Right atrium auricular region (tissue), 2 donors: ENCODE data around the gene MAEA. TPM values are rescaled to one million over a fixed set of nuclear protein-coding genes. Genes with fewer than 3 reads are reported as not detected.

Experiments used
- DNase-seq: peaks from one replicate; pipeline ENCODE4 v3.0.0-alpha.2; 2019; ENCODE audit warnings: low spot score
- H3K27ac ChIP-seq, 2 donors: fragments of 200-600 bp; sonication (generic); 1 replicate in 1 of 2; 2 replicates in 1 of 2; pipeline ENCODE4 v1.5.1; 2016 to 2019
- H3K27me3 ChIP-seq, 2 donors: fragments of 200-600 bp; sonication (generic); one replicate each; pipeline versions ENCODE4 v1.5.1 to v1.6.0; 2017 to 2019
- H3K36me3 ChIP-seq: fragments of 200-600 bp; sonication (generic); one replicate; pipeline ENCODE4 v1.5.1; 2016
- H3K4me1 ChIP-seq, 2 donors: fragments of 200-600 bp; sonication (generic); one replicate each; pipeline versions ENCODE4 v1.5.1 to v1.6.0; 2017 to 2019
- H3K4me3 ChIP-seq, 2 donors: fragments of 200-600 bp; sonication (generic); 1 replicate in 1 of 2; 2 replicates in 1 of 2; pipeline ENCODE4 v1.5.1; 2017 to 2019; ENCODE audit warnings: mild to moderate bottlenecking in 1 of 2, moderate library complexity in 1 of 2
- H3K9me3 ChIP-seq, 2 donors: fragments of 200-600 bp; sonication (generic); one replicate each; pipeline ENCODE4 v1.5.1; 2019
- CTCF ChIP-seq, 2 donors: fragments of 200-600 bp; sonication (generic); IDR thresholded peaks; one replicate each; pipeline ENCODE4 v1.5.1; 2019; ENCODE audit warnings: antibody characterized with exemption in 2 of 2
- total RNA-seq, 2 donors: library from RNA; depleted of rRNA; stranded (reverse); fragments of >200 nt; gene quantifications; one replicate each; pipeline ENCODE4 v1.1.0, GENCODE V29; 2016

The MAEA gene
- total RNA-seq, 2 donors from 2014 or later, result 46.0 to 51.7 TPM

GRCh38 chr4:1283711-1284110, 6.0 kb upstream of the MAEA start:
- Histone ChIP-seq H3K4me3 (no peak overlapping the region), H3K36me3 (no peaks in the 10 kb centered on the region)
- no peak for DNase-seq

GRCh38 chr4:1285151-1285789, 4.4 kb upstream of the MAEA start:
- no peak for TF ChIP-seq CTCF (IDR thresholded peaks at IDR 0.05)
- DNase-seq, result no peak
- H3K36me3 ChIP-seq, result no peaks in the 10 kb centered on the region
- no peaks in the 10 kb centered on the region for H3K27me3 ChIP-seq
- no peaks in the 10 kb centered on the region for H3K9me3 ChIP-seq
- H3K4me3 ChIP-seq, result no peak overlapping the region
- H3K4me1 ChIP-seq, result peaks cover 0 to 8% of the 10 kb centered on the region in 2 donors
- no peak overlapping the region for H3K27ac ChIP-seq

More at GRCh38 chr4:1283711-1284110, 6.0 kb upstream of the MAEA start:
- no peak for TF ChIP-seq CTCF (IDR thresholded peaks at IDR 0.05)
- no peak overlapping the region for H3K27ac ChIP-seq
- H3K4me1 ChIP-seq, result peaks cover 0 to 2% of the 10 kb centered on the region in 2 donors
- H3K27me3 ChIP-seq, result no peaks in the 10 kb centered on the region
- no peaks in the 10 kb centered on the region for H3K9me3 ChIP-seq

GRCh38 chr4:1285790-1286553, 3.7 kb upstream of the MAEA start:
- no peak overlapping the region for H3K4me3 ChIP-seq
- H3K36me3 ChIP-seq, result no peaks in the 10 kb centered on the region
- no peaks in the 10 kb centered on the region for H3K27me3 ChIP-seq
- H3K9me3 ChIP-seq, result no peaks in the 10 kb centered on the region
- peaks cover 0 to 14% of the 10 kb centered on the region in 2 donors for H3K4me1 ChIP-seq
- no peak for TF ChIP-seq CTCF (IDR thresholded peaks at IDR 0.05)
- no peak overlapping the region for H3K27ac ChIP-seq
- DNase-seq, result no peak

GRCh38 chr4:1288786-1289185, 905 bp upstream of the MAEA start:
- DNase-seq, result no peak
- Histone ChIP-seq H3K9me3 (no peaks in the 10 kb centered on the region), H3K36me3 (no peaks in the 10 kb centered on the region), H3K4me3 (peak overlapping the region; percentile 92 to 96), H3K27ac (peak overlapping the region; percentile 89), H3K4me1 (peaks cover 0 to 39% of the 10 kb centered on the region in 2 donors), H3K27me3 (no peaks in the 10 kb centered on the region)
- no peak for TF ChIP-seq CTCF (IDR thresholded peaks at IDR 0.05)

GRCh38 chr4:1290165-1290977, 680 bp downstream of the MAEA start:
- no peak for TF ChIP-seq CTCF (IDR thresholded peaks at IDR 0.05)
- no peaks in the 10 kb centered on the region for H3K36me3 ChIP-seq
- peak overlapping the region; percentile 92 to 96 for H3K4me3 ChIP-seq
- DNase-seq, result no peak
- H3K27ac ChIP-seq, result peak overlapping the region; percentile 89
- H3K27me3 ChIP-seq, result no peaks in the 10 kb centered on the region
- H3K9me3 ChIP-seq, result no peaks in the 10 kb centered on the region
- H3K4me1 ChIP-seq, result peaks cover 0 to 55% of the 10 kb centered on the region in 2 donors
